GM18499 (cell line): ENCODE data around the gene PLEKHG2.

Source experiments
- ATAC-seq: cut with Tn5 transposase; IDR thresholded peaks from one replicate; pipeline ENCODE4 v1.9.1; 2021; ENCODE audit warnings: moderate number of reproducible peaks; ENCODE audit not compliant: insufficient read depth, unreplicated experiment

PLEKHG2 gene

GRCh38 chr19:39416152-39417120, 4.0 kb downstream of the PLEKHG2 start:
- ATAC-seq = no peak

- ATAC-seq = no peak
These were observed 5.2 kb downstream of the PLEKHG2 start for GRCh38 chr19:39417463-39418181.

GRCh38 chr19:39419003-39419402, 6.5 kb downstream of the PLEKHG2 start:
- ATAC-seq = no peak

- no peak for ATAC-seq
These were observed 8.3 kb downstream of the PLEKHG2 start for GRCh38 chr19:39420769-39421168.

- no peak for ATAC-seq
These were observed 9.6 kb downstream of the PLEKHG2 start for GRCh38 chr19:39422020-39422419.

- no peak for ATAC-seq
These were observed 11.0 kb downstream of the PLEKHG2 start for GRCh38 chr19:39423258-39424086.

- no peak for ATAC-seq
These were observed 12.5 kb downstream of the PLEKHG2 start for GRCh38 chr19:39424934-39425333.

GRCh38 chr19:39425744-39426143, 13.3 kb downstream of the PLEKHG2 start:
- ATAC-seq = no peak

- no peak for ATAC-seq
These were observed 13.7 kb downstream of the PLEKHG2 start for GRCh38 chr19:39426170-39426569.

- ATAC-seq = no peak
These were observed 15.2 kb downstream of the PLEKHG2 start for GRCh38 chr19:39427707-39428106.

- no peak for ATAC-seq
These were observed 16.0 kb downstream of the PLEKHG2 start for GRCh38 chr19:39428283-39429112.

- ATAC-seq = peak; percentile 42
These were observed 18.5 kb downstream of the PLEKHG2 start for GRCh38 chr19:39430675-39431593.

GRCh38 chr19:39432677-39433025, 20.2 kb downstream of the PLEKHG2 start:
- no peak for ATAC-seq

GRCh38 chr19:39433480-39434079, 21.1 kb downstream of the PLEKHG2 start:
- ATAC-seq = no peak

- no peak for ATAC-seq
These were observed 21.9 kb downstream of the PLEKHG2 start for GRCh38 chr19:39434123-39435076.

GRCh38 chr19:39435499-39436349, 23.3 kb downstream of the PLEKHG2 start, which contains the start of gene RPS16:
Gene RPS16 (minus strand): TSS chr19:39435949. CDS start chr19:39435895, 54 bp downstream.
- ATAC-seq = no peak
